HG03045 (cell line): ENCODE data around the gene FRMD4A.
"Not testable (repeated sequence)": the region's sequence is repeated elsewhere in the genome, so short reads cannot be mapped to it uniquely, and the experiment has no call there.

ENCODE experiments used
- ATAC-seq: cut with Tn5 transposase; IDR thresholded peaks from one replicate; pipeline ENCODE4 v1.9.1; 2021; ENCODE audit warnings: mild to moderate bottlenecking, moderate library complexity; ENCODE audit not compliant: unreplicated experiment

FRMD4A gene

DNA sequence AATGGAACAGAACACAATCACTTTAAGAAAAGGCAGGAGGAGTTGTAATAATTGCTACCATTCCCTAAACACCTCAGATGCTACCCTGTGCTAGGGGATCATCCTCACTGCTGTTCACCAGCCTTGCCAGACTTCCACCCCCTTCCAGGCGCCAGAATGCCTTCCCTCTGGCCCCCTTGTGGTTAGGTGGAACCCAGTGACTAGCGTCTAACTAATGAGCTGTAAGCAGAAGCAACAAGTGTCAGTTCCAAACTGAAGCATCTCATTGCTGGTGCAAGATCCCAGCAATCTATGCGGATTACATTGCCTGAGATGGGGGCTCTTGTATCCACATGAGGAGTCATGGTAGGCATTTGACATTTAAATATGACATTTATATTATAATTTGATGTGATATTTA, 86.6 kb downstream of the FRMD4A start:
- ATAC-seq, result no peak

DNA sequence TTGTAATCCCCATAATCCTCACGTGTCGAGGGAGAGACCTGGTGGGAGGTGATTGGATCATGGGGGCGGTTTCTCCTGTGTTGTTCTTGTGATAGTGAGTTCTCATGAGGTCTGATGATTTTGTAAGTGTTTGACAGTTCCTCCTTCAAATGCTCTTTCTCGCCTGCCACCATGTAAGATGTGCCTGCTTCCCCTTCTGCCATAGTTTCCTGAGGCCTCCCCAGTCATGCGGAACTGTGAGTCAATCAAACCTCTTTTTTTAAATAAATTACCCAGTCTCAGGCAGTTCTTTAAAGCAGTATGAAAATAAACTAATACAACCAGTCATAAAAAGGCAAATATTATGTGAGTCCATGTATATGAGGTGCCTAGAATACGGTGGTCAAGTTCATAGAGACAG, 87.5 kb downstream of the FRMD4A start:
- no peak for ATAC-seq

DNA sequence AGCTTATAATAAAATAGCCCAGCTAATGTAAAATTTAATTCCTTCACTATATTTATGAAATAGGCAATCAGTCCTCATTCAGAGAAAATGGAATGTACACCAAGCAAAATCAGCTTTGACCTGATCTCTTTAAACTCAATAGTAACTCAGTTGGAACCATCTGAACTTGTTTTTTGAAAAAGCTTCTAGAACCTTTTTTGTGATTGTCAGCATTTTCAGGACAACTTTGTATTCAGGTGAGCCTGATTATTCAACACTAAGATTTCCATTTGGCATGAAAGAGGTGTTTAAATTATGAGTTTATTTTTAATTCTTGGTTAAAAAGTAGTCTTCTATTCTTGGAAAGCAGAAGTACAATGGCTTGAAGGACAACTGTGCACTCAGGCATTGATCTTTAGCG, 89.5 kb downstream of the FRMD4A start:
- ATAC-seq, result no peak

DNA sequence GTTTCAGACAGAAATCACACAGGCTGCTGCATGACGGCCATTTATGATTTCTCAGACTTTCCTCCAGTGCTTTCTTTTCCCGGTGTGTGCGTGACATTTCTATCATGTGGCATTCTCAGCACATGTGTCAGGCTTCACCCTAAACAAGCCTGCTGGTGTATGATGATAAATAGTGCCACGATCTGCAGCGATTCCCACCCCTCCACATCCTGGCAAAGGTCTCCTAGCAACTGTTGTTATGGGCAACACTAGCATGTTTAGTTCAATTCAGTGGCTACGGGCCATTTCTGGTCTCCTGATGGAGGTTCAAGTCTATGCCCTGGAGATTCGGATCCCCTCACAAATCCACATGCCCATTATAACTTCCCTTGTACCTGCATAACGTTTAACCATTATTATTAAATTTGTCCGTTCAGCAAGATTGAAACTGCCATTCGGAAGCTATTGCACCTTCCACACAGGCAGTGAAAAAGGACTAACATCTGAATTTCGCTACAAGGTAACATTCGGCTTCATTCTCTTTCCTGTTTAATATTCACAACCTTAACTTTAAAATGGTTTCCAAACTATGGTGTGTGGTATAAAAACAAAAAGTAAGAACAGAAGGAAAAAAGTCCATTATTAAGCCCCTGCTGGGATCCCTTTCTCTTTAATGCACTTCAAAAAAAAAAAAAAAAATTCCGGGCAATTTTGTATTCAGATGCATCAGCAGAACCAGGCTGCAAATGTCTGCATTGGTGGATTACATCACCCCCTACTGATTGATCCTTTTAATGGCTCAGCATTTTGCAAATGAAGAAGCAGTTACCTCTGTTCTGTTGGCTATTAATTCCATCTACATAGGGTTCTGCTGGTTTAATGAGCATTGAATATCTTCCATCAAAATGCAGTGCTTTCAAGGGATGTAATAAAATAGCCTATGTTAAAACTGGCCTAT, 90.2 kb downstream of the FRMD4A start:
- ATAC-seq, result no peak

DNA sequence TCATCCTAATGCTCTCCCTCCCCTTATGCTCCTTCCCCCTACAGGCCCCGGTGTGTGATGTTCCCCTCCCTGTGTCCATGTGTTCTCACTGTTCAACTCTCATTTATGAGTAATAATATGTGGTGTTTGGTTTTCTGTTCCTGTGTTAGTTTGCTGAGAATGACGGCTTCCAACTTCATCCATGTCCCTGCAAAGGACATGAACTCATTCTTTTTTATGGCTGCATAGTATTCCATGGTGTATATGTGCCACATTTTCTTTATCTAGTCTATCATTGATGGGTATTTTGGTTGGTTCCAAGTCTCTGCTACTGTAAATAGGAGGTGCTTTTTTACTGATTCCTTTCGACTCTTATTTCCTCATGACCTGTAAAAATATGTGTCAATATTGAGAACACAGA, 92.1 kb downstream of the FRMD4A start:
- ATAC-seq, result not testable (repeated sequence)

DNA sequence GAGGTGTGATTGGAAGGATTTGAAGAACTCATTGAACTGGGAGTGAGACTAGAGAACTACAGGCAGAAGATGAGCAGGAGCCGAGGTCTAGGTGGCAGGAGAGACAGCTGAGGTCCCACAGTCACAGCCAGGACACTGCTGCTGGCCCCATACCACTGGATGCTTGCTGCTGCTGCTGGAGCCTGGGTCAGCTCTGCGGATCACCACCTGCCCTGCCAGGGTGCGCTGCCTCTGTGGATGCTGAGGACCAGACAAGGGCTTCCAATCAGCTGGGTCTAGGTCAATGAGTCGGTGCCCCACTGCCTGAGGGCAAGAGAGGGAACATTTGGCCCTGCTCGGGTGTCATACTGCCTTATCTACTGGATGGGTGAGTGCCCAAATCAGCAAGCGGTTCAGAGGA, 94.4 kb downstream of the FRMD4A start:
- ATAC-seq, result no peak

DNA sequence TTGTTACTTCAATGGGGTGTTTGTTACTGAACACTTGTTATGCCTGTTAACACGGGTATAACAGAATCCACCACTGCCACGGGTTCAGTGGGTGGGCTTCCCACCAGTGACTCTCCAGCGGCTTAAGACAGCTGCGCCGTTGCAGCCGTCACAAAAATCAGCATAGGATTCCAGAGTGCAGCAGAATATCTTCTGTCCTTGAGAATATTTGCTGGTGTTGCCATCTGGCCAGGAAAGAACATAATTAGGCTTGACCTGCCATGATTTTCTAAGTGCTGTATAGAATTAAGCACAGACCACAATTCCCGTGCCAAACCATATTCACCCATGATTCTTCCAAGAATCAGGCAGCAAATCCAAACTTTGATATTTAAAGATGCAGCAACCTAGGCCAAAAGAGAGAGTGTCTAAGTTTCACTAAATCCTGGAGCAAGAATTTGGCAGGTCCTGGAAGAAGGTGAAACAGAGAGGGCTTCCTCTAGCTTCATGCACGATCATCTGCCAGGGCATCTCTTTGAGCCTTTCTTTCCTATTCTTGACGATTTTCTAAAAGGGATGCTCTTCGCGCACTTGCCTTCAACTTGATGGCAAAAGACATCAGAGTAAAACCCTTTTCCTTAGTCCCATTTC, 95.0 kb downstream of the FRMD4A start:
- no peak for ATAC-seq

DNA sequence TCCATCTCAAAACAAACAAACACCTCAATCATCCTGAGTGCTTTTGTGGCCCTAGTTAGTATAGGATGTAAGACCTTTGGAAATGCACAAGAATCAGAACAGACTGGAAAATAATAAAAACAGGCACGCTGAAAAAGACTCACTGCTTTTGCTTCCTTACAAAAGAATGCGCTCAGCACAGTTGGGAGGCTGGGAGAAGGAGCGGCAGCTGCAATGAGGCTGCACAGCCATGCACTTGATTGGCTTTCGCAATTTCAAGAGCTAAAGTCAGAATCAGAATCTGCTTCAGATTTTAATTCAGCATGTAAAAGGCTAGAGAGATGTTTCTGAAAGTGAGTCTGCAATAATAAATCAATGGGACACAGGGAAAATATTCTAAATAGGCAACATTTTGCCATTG, 97.2 kb downstream of the FRMD4A start:
- no peak for ATAC-seq

DNA sequence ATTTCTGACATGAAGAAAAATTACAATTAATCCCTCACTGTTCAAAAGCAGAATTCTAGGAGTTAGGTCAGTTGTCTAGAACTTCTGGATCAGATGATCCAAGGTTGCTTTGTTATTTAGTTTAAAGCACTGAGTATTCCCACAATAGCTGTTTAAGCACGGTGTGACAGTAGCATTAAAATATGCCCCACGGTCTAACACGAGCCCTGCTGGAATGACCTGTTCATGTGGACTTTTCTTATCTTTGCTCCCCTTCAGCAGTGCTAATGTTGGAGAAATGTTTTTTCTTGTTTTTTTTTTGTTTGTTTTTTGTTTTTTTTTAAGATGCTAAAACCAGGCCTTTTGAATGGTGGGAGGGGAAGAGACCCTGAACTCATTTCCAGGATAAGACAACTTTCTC, 101.9 kb downstream of the FRMD4A start:
- ATAC-seq, result not testable (repeated sequence)

DNA sequence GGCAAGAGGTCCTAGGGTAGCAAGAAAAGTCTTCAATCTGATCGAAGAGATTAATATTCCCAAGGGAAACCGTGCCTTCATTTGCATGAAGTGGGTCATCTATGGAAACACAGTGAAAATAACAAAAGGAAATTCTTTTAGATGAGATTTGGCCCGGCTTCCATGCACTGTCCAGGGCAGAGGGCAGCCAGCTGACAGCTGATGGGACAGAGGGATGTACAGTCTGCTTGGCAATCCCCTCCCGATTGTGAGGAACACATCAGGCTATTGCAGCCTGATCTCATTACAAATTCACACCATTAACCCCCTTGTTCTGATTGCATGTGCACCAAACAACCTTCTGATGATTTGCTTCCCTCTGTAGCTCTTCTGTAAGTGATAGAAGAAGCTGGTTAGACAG, 105.3 kb downstream of the FRMD4A start:
- no peak for ATAC-seq

DNA sequence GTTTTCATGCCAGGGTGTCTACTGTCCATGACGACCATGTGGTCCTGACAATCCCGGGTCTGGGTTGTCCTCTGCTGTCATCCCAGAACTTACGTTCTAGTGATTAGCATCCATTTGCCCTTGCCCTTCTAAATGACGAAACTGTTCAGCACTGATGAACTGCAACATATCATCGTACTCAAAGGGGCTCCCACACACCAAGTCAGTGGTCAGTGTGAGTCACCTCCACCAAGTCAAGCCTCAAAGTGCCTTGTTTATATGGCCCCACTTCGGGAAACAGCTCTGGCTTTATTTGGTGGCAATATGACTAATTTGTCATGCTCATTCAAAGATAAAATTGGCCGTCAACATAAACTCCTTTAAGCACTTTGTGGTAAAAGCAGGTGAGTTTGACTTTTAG, 110.7 kb downstream of the FRMD4A start:
- ATAC-seq, result no peak

DNA sequence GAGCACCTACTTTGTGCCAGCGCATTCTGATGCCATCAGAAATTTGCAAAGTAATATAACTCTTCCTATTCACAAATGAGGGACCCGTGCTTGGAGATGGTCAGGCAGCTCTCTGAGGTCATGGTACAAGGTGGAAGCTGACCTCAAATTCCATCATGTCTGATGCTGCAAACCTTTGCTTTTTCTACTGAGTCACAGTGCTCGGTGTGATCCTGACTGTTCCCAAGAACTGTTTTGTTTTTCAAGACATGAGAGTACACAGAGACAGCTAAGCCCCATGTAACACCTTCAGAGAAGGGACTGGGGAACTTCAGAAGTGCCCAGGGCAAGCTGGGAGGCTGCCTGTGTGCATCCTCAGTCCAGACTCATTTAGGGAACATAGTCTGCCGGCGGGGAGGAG, 111.3 kb downstream of the FRMD4A start:
- no peak for ATAC-seq

DNA sequence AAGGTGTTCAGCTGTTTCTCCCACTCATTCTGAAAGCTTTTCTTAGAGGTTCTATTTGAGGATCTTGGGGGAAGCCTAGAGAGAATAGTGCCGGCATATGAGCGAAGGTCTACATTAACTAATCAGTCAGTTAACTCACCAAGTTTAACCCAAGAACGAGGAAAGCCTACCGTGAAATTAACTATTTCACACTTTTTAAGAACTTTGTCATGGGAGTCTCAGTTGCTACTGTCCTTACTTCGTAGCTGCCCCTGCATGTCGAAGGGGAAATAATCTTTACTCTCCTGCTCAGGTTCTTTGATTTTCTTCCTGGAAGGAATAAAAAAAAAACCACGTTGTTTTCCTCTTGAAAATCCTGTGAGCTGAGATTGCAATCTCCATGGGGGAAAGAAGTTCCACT, 115.1 kb downstream of the FRMD4A start:
- ATAC-seq, result no peak

DNA sequence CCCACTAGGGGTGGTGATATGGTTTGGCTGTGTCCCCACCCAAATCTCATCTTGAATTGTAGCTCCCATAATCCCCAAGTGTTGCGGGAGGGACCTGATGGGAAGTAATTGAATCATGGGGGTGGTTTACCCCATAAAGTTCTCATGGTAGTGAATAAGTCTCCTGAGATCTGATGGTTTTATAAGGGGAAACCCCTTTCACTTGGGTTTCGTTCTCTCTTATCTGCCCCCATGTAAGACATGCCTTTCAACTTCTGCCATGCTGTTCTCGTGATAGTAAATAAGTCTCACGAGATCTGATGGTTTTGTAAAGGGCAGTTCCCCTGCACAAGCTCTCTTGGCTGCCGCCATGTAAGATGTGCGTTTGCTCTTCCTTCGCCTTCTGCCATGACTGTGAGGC, 117.0 kb downstream of the FRMD4A start:
- not testable (repeated sequence) for ATAC-seq

DNA sequence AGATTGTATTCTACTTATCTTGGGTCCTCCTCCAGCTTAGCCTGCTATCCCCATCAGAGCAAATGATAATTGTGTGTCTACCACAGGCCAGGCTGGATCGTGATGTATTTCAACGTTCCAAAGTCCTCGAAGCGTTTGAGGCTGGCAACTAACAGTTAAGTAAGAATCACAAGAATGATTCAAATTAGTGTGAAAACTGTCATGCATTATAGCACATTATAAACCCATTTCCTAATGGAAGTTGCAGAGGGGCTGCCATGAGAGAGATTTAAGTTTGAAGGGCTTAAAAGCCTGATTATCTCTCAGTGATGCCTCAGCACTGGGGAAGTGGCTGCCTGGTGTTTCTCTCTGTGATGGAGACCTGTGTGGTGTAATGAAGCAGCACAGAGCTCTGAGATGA, 119.1 kb downstream of the FRMD4A start:
- no peak for ATAC-seq

DNA sequence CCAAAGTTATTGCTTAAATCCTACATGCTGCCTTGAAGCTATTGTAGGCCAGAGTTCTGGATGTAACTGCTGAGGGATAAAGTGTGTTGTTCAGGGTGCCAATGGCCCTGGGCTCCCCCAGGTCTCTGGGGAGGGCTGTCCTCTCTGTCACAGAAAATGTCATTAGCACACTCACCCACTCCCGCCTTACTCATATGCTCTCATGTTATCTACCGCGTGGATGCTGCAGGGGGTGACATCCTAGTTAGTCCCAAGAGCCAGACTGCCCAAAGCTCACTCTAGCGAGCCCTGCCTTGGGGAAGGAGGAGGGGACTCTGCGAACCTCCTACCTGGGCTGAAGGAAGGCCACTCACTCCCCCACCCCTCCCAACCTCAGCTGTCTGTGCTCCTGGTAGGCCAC, 122.5 kb downstream of the FRMD4A start:
- ATAC-seq, result no peak

DNA sequence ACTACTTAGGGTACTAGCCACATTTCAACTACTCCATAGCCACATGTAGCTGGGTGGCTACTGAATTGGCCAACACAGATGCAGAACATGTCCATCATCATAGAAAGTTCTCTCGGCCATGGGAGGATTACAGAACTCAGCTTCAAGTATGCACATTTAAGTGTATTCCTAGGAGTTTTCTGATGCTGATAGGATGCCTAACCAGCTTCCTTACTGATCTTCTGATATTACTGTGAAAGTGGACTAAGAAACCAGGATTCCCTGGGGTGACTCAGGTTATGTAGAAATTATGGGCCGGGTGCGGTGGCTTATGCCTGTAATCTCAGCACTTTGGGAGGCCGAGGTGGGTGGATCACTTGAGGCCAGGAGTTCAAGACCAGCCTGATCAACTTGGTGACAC, 125.5 kb downstream of the FRMD4A start:
- ATAC-seq, result no peak

DNA sequence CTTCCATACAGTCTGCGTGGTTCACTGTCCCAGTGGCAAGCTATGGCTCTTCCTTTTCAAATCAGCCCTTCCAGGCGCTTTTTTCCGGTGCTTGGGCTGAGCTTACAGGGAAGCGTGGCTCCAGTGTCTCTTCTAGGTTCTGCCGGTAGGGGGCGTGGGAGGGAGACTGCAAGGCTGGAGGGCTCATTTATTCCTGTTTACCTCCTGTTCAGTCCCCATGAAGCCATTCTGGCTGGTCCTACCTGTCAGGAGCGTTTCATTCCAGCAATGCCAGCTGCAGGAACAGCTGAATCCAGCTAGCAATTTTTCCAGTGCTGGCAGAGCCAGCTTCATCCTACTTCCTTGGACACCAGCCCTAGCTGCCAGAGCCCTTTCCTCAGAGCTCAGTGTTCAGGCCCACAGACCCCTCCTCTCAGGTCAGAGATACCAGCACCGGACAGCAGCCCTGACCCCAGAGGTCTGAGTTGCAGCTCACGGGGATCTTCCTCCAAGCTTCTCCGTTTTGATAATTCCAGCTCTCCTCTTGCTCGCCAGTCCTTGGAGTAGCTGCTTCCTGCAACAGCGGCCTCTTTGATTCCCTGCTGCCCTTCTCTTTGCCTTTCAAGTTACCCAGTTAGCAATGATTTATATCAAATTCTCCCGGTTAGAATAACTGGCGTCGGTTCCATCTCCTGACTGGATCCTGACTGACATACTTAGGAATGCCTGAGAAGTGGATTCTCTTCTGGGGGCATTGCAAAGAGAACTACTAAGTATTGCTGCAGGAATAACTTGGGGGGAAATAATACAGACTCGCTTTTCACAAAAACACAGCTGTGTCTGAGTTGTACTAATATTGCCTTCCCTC, 129.8 kb downstream of the FRMD4A start:
- ATAC-seq, result no peak

DNA sequence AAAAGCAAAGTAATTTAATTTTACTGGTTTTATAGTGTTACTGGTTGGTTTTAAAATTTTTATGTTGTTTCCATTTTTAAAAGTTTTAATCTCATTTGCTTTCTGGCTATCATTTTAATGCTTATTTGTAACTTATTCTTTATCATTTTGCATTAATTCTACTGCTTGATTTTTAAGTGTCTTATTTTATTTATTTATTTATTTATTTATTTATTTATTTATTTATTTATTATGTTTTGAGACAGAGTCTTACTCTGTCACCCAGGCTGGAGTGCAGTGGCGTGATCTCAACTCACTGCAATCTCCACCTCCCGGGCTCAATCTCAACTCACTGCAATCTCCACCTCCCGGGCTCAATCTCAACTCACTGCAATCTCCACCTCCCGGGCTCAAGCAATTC, 131.6 kb downstream of the FRMD4A start:
- ATAC-seq, result not testable (repeated sequence)

DNA sequence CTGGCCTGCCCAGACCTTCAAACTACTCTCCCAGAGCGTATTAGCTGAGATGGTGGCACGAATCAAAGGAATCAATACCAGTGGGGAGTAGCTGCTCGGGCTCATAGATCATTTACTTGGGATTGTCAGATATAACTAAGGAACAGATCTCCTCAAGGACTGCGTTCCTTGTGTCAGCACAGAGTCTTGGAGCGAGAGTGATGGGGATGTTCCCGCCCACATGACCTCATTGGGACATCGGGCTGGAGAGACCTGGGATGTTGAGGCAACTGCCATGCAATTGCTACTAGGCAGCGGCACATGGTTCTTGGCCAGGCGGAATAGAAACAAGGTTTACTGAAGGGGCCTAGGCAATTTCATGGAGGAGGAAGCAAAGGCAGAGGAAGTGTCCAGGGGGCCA, 132.6 kb downstream of the FRMD4A start:
- no peak for ATAC-seq

DNA sequence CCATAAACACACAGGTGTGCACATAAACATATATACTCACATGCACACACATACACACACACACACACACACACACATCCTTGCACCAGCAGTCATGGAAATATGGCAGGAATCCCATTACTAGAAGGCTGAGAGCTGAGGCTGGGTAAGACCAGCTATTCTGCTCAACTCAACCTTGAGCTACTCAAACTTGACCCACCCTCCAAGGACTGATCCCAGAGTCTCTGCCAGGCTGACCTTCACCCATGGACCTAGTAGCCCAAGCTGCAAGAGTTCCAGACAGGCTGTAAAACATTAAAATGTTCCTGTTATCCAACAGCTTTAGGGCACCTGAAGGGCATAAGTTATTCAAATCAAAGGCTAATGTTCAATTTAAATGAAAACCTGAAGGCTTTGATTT, 134.6 kb downstream of the FRMD4A start:
- no peak for ATAC-seq

DNA sequence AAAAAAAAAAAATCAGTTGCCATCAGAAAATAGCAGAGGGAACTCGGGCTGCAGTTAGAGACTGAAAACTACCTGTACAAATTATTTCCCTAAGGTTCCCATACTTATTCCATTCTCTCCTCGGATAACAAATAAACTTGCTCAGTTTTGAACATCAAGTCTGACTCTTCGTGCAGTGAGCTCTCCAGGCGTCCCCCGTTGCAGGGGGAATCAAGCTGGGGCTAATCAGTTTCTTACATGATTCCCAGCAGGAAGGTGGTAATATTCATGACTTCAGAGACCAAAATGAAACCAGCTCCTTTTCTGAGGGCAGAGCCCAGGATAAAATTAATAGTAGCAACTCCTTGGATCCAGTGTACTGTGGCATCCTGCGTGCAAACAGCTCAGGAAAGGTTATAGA, 135.3 kb downstream of the FRMD4A start:
- ATAC-seq, result no peak
